ENCODE measurements around the gene STIMATE.

STIMATE gene

DNA sequence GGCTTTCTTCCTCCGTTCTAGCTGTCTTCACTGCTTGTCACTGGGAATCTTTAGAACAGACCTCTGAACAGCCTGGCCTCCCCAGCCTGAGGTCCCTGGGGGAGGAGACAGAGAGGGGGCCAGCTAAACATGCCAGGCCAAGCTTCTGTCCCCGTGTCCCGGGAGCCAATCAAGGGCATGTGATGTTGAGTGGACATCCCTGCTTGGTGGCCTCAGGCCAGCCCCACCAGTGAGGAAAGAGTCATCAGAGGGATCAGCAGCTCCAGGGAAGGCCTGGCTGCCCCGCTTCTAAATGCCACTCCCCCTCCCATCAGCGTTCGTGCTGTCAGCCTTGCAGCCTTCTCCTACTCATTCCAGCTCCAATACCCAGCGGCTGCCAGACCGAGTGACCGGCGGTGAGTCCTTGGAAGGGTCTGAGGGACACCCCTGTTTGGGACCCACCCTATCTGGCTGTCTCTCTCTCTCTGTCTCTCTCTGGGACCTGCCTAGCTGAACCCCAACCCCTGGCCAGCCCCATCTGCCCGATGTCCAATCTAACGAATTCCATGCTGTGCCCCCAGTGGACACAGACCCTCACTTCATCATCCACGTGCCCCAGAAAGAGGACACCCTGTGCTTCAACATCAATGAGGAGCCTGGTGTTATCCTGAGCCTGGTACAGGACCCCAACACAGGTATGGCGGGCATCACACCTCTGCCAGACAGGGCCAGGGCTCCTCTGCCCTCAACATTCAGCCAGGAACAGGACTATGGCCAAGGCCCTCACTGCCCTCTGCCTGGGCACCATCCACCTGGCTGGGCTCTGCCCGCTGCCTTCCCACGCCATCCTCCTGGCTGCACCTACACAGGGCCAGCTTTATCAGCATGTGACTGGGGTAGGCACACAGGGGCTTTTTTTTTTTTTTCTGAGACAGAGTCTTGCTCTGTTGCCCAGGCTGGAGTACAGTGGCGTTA lies 109.4 kb downstream of the STIMATE start:
- no peak for DNase-seq

DNA sequence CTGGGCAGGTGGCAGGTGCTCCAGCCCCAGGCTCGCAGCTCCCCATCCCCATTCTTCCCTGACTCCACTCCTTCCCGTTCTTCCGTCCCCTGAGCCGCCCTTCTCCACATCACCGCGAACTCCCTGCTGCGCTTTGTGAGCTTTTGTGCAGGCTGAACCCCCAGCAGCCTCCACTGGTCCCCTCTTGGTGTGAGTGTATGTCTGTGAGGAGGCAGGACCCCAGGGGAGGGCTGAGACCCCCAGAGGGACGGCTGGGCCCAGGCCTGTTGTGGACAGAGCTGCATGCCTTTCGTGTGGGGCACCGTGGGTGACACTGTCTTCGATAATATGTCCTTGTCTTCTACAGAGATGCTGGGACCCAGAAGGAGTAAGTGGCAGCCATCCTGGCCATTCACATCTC lies 110.1 kb downstream of the STIMATE start:
- DNase-seq: no peak
